HepG2 (cell line): Measurements from ENCODE around the gene GAS5. TPM values are rescaled to one million over a fixed set of nuclear protein-coding genes. Genes with fewer than 3 reads are reported as not detected.

Experiments used
- ATF1 ChIP-seq: IDR thresholded peaks from 2 replicates; pipeline ENCODE4 v1.6.1; 2016; ENCODE audit warnings: mild to moderate bottlenecking, control low read depth
- EP300 ChIP-seq, 3 experiments: sonication (generic) in 1 of 3; formaldehyde crosslinking in 1 of 3; IDR thresholded peaks; 2 replicates each; pipeline versions ENCODE4 v1.5.1 to v1.6.1; 2011 to 2020; ENCODE audit warnings: low read depth in 2 of 3, low read length in 2 of 3, borderline replicate concordance in 1 of 3, improper control_type of control experiment in 1 of 3, mild to moderate bottlenecking in 1 of 3, missing genetic modification reagents in 1 of 3, moderate library complexity in 1 of 3
- GPBP1L1 ChIP-seq: sonication (generic); formaldehyde crosslinking; IDR thresholded peaks from 2 replicates; pipeline ENCODE4 v1.5.0; 2020; ENCODE audit warnings: mild to moderate bottlenecking, missing genetic modification reagents
- HCFC1 ChIP-seq: fragments of 150-350 bp; IDR thresholded peaks from 2 replicates; pipeline ENCODE4 v1.6.1; 2014; ENCODE audit warnings: low read depth, low read length
- HMG20B ChIP-seq: conservative IDR thresholded peaks from 2 replicates; pipeline ENCODE4 v1.6.1; 2016; ENCODE audit warnings: missing genetic modification reagents, missing compliant biosample characterization
- HMGA1 ChIP-seq: sonication (generic); formaldehyde crosslinking; conservative IDR thresholded peaks from 2 replicates; pipeline ENCODE4 v1.4.0; 2020; ENCODE audit warnings: missing genetic modification reagents
- HNRNPK ChIP-seq: fragments of 200-400 bp; formaldehyde crosslinking; IDR thresholded peaks from 2 replicates; pipeline ENCODE4 v1.6.1; 2018; ENCODE audit warnings: low read length, low read depth, moderate library complexity, mild to moderate bottlenecking; ENCODE audit not compliant: poor library complexity, severe bottlenecking
- IRF2 ChIP-seq: IDR thresholded peaks from 2 replicates; pipeline ENCODE4 v1.6.1; 2018; ENCODE audit warnings: missing genetic modification reagents, missing compliant biosample characterization
- NCOA1 ChIP-seq: sonication (generic); formaldehyde crosslinking; IDR thresholded peaks from 2 replicates; pipeline ENCODE4 v1.9.0; 2021; ENCODE audit warnings: missing genetic modification reagents
- NFIC ChIP-seq: IDR thresholded peaks from 2 replicates; pipeline ENCODE4 v1.6.1; 2012; ENCODE audit warnings: mild to moderate bottlenecking, low read length, inconsistent platforms
- PBX2 ChIP-seq: IDR thresholded peaks from 2 replicates; pipeline ENCODE4 v1.6.1; 2016; ENCODE audit warnings: control low read depth
- SETDB1 ChIP-seq: sonication (generic); formaldehyde crosslinking; IDR thresholded peaks from 2 replicates; pipeline ENCODE4 v1.5.1; 2020; ENCODE audit warnings: missing genetic modification reagents, mild to moderate bottlenecking, borderline replicate concordance
- SOX5 ChIP-seq: IDR thresholded peaks from 2 replicates; pipeline ENCODE4 v1.6.1; 2016; ENCODE audit warnings: borderline replicate concordance
- YY1 ChIP-seq: IDR thresholded peaks from 2 replicates; pipeline ENCODE4 v1.6.1; 2011; ENCODE audit warnings: low read length, low read depth, moderate library complexity, mild to moderate bottlenecking; ENCODE audit not compliant: insufficient read depth, insufficient replicate concordance
- ZBTB43 ChIP-seq: sonication (generic); formaldehyde crosslinking; conservative IDR thresholded peaks from 2 replicates; pipeline ENCODE4 v1.4.0; 2020; ENCODE audit warnings: missing genetic modification reagents
- ZNF30 ChIP-seq: sonication (generic); formaldehyde crosslinking; IDR thresholded peaks from 2 replicates; pipeline ENCODE4 v1.5.0; 2020; ENCODE audit warnings: mild to moderate bottlenecking, missing genetic modification reagents
- ZNF646 ChIP-seq: sonication (generic); formaldehyde crosslinking; IDR thresholded peaks from 2 replicates; pipeline ENCODE4 v1.9.0; 2021; ENCODE audit warnings: mild to moderate bottlenecking, missing genetic modification reagents
- polyA plus RNA-seq, 8 experiments: library from polyadenylated mRNA; depleted of rRNA in 3 of 8; stranded (reverse) in 7 of 8; unstranded in 1 of 8; fragments of >200 nt; fragmentation: Illumina TruSeq in 4 of 8; extraction: Trizol in 4 of 8; gene quantifications; 2 replicates each; pipeline versions ENCODE4 v1.2.1 to v1.2.3, GENCODE V29; 2011 to 2016; ENCODE audit warnings: low read depth in 4 of 8, missing spikeins in 1 of 8, mixed read lengths in 1 of 8; ENCODE audit not compliant: insufficient read depth in 1 of 8
- total RNA-seq, 5 experiments: library from RNA; depleted of rRNA; stranded (reverse); fragments of >200 nt; fragmentation: Illumina TruSeq; extraction: Trizol; gene quantifications; 2 replicates each; pipeline ENCODE4 v1.2.3, GENCODE V29; 2016; ENCODE audit warnings: low read depth in 1 of 5

GAS5 gene
- total and polyA plus RNA-seq, 2 of the 13 experiments (the other 11 are each of a cell fraction or from before 2014, with no cell fraction given): 352 to 738 TPM

GRCh38 chr1:173824315-173825081 is 43.3 kb downstream of the GAS5 start, which contains the start of the genes CENPL and DARS2 (continued):
- no peak for TF ChIP-seq PBX2 (CRISPR knock-in tag)
- TF ChIP-seq SOX5: 0 out of 2 replicates have a peak, but pooled peaks have one; percentile 12
- no peak for TF ChIP-seq HNRNPK
- TF ChIP-seq HCFC1: peak; percentile 77
- peak; percentile 91 for TF ChIP-seq ATF1 (CRISPR knock-in tag)
- no peak for TF ChIP-seq ZNF646 (CRISPR knock-in tag)
- no peak for TF ChIP-seq HMGA1 (CRISPR knock-in tag)
- TF ChIP-seq HMG20B (CRISPR knock-in tag): no peak
- no peak; a peak in 1 of 4 replicates for TF ChIP-seq EP300 (IDR thresholded peaks at IDR 0.05; ENCODE audit: low read depth in 2 of 2, low read length in 2 of 2)
- TF ChIP-seq EP300 (CRISPR knock-in tag; IDR thresholded peaks at IDR 0.05; ENCODE audit: borderline replicate concordance): no peak
- TF ChIP-seq ZNF30 (CRISPR knock-in tag): 0 out of 2 replicates have a peak, but pooled peaks have one; percentile 22
- peak; percentile 80 for TF ChIP-seq IRF2 (CRISPR knock-in tag)
- no peak for TF ChIP-seq ZBTB43 (CRISPR knock-in tag)
- no peak for TF ChIP-seq NFIC
- 0 out of 2 replicates have a peak, but pooled peaks have one; percentile 73 for TF ChIP-seq NCOA1 (CRISPR knock-in tag)
- TF ChIP-seq YY1: peak; percentile 99
- no peak for TF ChIP-seq GPBP1L1 (CRISPR knock-in tag)
- no peak for TF ChIP-seq SETDB1 (CRISPR knock-in tag)
